ENCODE results near the gene DMD. TPM values are rescaled to one million over a fixed set of nuclear protein-coding genes. Genes with fewer than 3 reads are reported as not detected.

Gene DMD
- total RNA-seq, 1 donor from 2014 or later: 2.5 TPM

DNA sequence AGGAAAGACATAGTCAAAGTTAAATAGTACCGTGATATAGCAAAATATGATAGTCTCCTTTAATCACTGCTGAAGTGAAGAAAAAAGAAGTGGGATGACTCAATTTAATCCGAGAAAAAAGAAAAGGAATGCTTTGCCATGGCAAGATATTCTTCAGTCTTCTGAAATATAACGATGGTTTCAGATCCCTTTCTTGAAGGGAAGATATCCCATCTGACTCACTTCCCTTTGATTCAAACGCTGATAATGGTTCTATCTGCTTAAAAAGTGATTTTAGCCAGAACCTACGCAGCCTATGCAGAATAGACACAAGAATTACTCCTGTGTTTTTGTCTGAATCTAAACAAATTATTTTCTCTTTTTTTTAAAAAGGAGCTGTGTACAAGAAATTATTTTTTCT, 2071.4 kb downstream of the DMD start:
- Histone ChIP-seq H3K36me3 (ENCODE audit: control insufficient read depth, insufficient read depth, low read length) (no peaks in the 10 kb centered on the region), H3K4me3 (ENCODE audit: low read depth, low read length) (no peak overlapping the region), H3K27me3 (ENCODE audit: control insufficient read depth, insufficient read depth, low read length) (no peaks in the 10 kb centered on the region)
- TF ChIP-seq, protein P1, sequence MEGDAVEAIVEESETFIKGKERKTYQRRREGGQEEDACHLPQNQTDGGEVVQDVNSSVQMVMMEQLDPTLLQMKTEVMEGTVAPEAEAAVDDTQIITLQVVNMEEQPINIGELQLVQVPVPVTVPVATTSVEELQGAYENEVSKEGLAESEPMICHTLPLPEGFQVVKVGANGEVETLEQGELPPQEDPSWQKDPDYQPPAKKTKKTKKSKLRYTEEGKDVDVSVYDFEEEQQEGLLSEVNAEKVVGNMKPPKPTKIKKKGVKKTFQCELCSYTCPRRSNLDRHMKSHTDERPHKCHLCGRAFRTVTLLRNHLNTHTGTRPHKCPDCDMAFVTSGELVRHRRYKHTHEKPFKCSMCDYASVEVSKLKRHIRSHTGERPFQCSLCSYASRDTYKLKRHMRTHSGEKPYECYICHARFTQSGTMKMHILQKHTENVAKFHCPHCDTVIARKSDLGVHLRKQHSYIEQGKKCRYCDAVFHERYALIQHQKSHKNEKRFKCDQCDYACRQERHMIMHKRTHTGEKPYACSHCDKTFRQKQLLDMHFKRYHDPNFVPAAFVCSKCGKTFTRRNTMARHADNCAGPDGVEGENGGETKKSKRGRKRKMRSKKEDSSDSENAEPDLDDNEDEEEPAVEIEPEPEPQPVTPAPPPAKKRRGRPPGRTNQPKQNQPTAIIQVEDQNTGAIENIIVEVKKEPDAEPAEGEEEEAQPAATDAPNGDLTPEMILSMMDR (IDR thresholded peaks at IDR 0.05; ENCODE audit: insufficient read depth, low read length, poor library complexity, severe bottlenecking): no peak
- no peak for DNase-seq (ENCODE audit: low read depth)

DNA sequence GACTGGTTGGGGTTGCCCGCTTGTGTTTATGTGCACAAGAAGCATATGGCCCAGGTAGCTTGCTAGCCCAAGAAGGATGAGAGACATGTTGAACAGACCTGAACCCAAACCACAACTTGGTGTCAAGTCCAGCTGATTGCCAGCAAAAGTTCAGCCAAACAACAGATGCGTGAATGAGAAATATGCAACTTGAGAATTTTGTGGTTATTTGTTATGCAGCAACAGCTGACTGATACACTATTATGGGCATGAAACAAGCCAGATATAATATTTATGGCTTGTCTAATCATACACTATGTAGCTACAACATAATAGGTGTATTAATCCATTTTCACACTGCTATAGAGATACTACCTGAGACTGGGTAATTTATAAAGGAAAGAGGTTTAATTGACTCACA, 2073.2 kb downstream of the DMD start:
- TF ChIP-seq, protein P1 (IDR thresholded peaks at IDR 0.05; ENCODE audit: insufficient read depth, low read length, poor library complexity, severe bottlenecking): no peak
- H3K4me3 ChIP-seq (ENCODE audit: low read depth, low read length): no peak overlapping the region
- no peaks in the 10 kb centered on the region for H3K27me3 ChIP-seq (ENCODE audit: control insufficient read depth, insufficient read depth, low read length)
- no peak for DNase-seq (ENCODE audit: low read depth)
- no peaks in the 10 kb centered on the region for H3K36me3 ChIP-seq (ENCODE audit: control insufficient read depth, insufficient read depth, low read length)

DNA sequence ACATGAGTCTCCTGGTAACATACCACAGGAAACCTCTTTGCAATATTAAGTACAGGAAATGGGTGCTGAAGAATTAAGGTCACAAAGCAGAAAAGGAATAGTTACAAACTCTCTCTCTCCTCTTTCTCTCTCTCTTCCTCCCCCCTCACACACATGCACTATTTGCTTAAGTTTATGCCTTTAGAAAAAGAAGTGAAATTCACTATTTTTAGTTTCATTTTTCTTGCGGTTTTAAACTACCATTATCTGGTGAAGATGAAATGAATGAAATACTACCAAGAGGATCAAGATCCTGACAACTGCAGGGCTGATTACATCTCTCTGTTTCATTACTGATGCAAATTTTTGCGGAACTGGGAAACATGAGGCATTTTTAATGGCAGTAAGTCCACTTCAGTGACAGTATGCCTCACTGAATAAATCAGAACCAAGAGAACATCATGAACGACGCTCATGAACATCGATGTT, 2075.2 kb downstream of the DMD start:
- TF ChIP-seq, protein P1 (IDR thresholded peaks at IDR 0.05; ENCODE audit: insufficient read depth, low read length, poor library complexity, severe bottlenecking): no peak
- no peak for DNase-seq (ENCODE audit: low read depth)
- H3K27me3 ChIP-seq (ENCODE audit: control insufficient read depth, insufficient read depth, low read length): no peaks in the 10 kb centered on the region
- H3K4me3 ChIP-seq (ENCODE audit: low read depth, low read length): no peak overlapping the region
- no peaks in the 10 kb centered on the region for H3K36me3 ChIP-seq (ENCODE audit: control insufficient read depth, insufficient read depth, low read length)

DNA sequence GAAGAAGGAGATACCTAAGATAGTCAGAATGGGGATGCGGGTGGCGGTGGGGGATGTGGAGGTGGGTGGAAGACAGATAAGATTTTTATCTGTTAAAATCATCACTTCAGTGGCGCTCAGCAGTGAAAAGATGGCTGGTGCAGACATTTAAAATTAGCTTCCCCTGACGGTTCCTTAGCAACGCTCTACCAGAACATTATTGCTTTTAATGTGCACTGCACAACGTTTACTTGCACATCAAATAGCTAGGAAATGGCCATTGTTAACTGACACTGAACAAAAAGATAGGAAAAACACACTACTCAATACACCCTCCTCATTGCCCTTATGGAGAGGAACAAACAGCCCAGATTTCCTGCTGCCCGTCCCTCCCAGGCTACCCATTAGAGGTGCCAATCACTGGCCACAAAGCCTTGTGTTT, 2078.5 kb downstream of the DMD start:
- Histone ChIP-seq H3K27me3 (ENCODE audit: control insufficient read depth, insufficient read depth, low read length) (no peaks in the 10 kb centered on the region), H3K36me3 (ENCODE audit: control insufficient read depth, insufficient read depth, low read length) (no peaks in the 10 kb centered on the region), H3K4me3 (ENCODE audit: low read depth, low read length) (no peak overlapping the region)
- DNase-seq (ENCODE audit: low read depth): no peak
- TF ChIP-seq, protein P1 (IDR thresholded peaks at IDR 0.05; ENCODE audit: insufficient read depth, low read length, poor library complexity, severe bottlenecking): no peak

DNA sequence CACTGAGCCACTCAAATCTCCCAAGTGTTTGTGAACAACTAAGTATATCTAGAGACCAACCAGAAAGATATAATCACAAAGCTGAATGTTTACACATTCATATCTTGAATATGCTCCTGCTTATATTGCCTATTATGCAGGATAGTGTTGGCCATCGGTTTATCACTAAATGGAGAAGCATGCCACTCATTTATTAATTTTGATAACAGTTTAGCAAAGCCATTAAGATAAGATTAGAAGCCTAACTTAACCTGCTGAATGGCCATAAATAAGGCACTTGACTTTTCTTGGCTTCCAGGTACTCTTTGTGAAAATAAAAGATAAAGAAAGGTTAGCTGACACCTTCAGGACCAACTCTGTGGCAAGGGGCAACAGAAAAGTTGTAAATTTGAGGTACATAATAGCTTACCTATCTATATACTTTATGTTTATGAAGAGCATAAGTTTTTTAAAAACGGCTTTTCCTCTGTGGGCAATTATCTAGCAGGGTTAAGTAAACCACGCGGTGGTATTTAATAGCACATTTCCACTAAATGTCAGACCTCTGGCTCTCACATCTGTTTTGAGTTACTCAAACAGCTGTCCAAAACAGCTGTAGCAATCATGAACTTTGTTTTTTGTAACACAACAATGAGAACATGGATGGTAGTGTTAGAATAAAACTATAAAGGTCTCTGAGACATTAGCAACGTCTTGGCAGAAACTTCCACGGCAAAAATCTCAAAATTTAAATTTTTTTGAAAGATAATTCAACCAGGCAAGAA, 2080.7 kb downstream of the DMD start:
- TF ChIP-seq, protein P1 (IDR thresholded peaks at IDR 0.05; ENCODE audit: insufficient read depth, low read length, poor library complexity, severe bottlenecking): no peak
- Histone ChIP-seq H3K27me3 (ENCODE audit: control insufficient read depth, insufficient read depth, low read length) (no peaks in the 10 kb centered on the region), H3K4me3 (ENCODE audit: low read depth, low read length) (no peak overlapping the region), H3K36me3 (ENCODE audit: control insufficient read depth, insufficient read depth, low read length) (no peaks in the 10 kb centered on the region)
- DNase-seq (ENCODE audit: low read depth): no peak

DNA sequence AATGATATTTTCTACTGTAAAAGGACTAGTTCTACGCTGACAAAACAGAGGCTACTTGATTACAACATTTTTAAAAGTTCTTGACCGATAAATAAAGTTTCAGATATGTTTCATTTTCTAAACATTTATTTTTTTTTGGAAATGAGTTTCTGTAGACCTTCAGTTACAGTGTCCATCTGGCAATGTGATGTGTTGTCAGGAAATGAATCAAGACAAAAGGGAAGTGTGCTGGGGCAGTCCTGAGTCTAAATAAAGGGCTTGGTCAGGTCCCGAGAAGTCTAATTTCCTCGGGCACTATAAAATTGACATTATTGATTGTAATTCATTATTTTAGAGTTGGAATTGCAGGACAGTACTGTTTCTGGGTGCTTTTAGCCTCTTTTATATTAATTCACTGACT, 2082.5 kb downstream of the DMD start:
- Histone ChIP-seq H3K36me3 (ENCODE audit: control insufficient read depth, insufficient read depth, low read length) (no peaks in the 10 kb centered on the region), H3K27me3 (ENCODE audit: control insufficient read depth, insufficient read depth, low read length) (no peaks in the 10 kb centered on the region), H3K4me3 (ENCODE audit: low read depth, low read length) (no peak overlapping the region)
- TF ChIP-seq, protein P1 (IDR thresholded peaks at IDR 0.05; ENCODE audit: insufficient read depth, low read length, poor library complexity, severe bottlenecking): no peak
- DNase-seq (ENCODE audit: low read depth): no peak

All from kidney epithelial cell (primary cell).